ENCODE measurements around the gene PREX1. TPM values are rescaled to one million over a fixed set of nuclear protein-coding genes. Genes with fewer than 3 reads are reported as not detected.
A peak's percentile ranks its signal among the peaks of the same experiment; 100 is the strongest.

The PREX1 gene
- total RNA-seq, 1 experiment from 2014 or later: 34.3 TPM

DNA sequence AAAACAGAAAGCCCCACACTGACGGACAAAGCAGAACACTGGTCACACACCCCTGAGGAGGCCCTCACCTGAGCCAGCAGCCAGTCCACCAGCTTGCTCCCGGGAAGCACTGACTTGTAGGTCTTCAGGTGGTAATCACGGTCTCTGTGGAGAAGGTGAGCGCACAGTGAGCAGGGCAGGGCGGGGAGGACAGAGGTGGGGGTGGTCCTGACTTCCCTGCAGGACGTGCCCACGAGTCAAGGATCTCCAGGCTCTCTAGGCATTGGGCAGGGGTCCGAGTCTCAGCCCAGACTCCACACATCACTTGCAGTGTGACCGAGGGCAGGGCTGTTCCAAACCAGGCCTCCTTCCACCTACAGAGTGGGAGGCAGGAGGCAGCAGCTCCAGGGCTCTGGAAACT is 151.7 kb downstream of the PREX1 start:
- Histone ChIP-seq H3K4me1 (replicated peaks) (no peaks in the 10 kb centered on the region), H3K27me3 (replicated peaks) (no peaks in the 10 kb centered on the region), H3K36me3 (peaks cover 14% of the 10 kb centered on the region), H3K9me3 (replicated peaks) (no peaks in the 10 kb centered on the region), H3K4me3 (no peak overlapping the region), H3K27ac (no peak overlapping the region)
- DNase-seq (ENCODE audit: low read depth in 1 of 2, low spot score in 2 of 2): no peak

DNA sequence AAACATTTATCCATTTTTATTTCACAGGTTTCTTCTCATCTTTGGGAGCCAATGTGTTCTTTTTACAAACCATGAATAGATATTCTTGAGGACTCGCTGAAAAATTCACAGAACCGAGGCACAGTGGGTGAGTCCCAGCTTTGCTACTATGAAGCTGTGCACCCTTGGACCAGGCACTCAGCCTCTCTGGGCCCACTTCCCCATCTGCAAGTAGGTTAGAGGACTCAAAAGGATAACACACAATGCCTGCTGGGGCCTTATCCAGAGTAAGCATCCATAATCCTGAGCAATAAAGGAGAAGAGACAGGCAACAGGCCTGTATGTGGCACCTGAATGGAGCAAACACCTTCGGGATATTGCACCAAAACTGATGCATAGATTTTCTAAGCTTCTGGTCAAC is 153.3 kb downstream of the PREX1 start:
- DNase-seq (ENCODE audit: low read depth in 1 of 2, low spot score in 2 of 2): no peak
- H3K4me1 ChIP-seq (replicated peaks): no peaks in the 10 kb centered on the region
- H3K27ac ChIP-seq: no peak overlapping the region
- H3K36me3 ChIP-seq: peaks cover 10% of the 10 kb centered on the region
- H3K9me3 ChIP-seq (replicated peaks): no peaks in the 10 kb centered on the region
- no peaks in the 10 kb centered on the region for H3K27me3 ChIP-seq (replicated peaks)
- no peak overlapping the region for H3K4me3 ChIP-seq

GRCh38 chr20:48673507-48673906 is 154.3 kb downstream of the PREX1 start:
- DNase-seq (ENCODE audit: low read depth in 1 of 2, low spot score in 2 of 2): no peak
- Histone ChIP-seq H3K9me3 (replicated peaks) (no peaks in the 10 kb centered on the region), H3K36me3 (peaks cover under 1% of the 10 kb centered on the region), H3K4me3 (no peak overlapping the region), H3K27ac (no peak overlapping the region), H3K4me1 (replicated peaks) (peaks cover 4% of the 10 kb centered on the region), H3K27me3 (replicated peaks) (no peaks in the 10 kb centered on the region)

GRCh38 chr20:48672324-48672723 is 155.5 kb downstream of the PREX1 start:
- Histone ChIP-seq H3K27ac (no peak overlapping the region), H3K4me1 (replicated peaks) (peaks cover 13% of the 10 kb centered on the region), H3K4me3 (no peak overlapping the region), H3K9me3 (replicated peaks) (no peaks in the 10 kb centered on the region), H3K36me3 (peaks cover 3% of the 10 kb centered on the region), H3K27me3 (replicated peaks) (no peaks in the 10 kb centered on the region)
- no peak for DNase-seq (ENCODE audit: low read depth in 1 of 2, low spot score in 2 of 2)

DNA sequence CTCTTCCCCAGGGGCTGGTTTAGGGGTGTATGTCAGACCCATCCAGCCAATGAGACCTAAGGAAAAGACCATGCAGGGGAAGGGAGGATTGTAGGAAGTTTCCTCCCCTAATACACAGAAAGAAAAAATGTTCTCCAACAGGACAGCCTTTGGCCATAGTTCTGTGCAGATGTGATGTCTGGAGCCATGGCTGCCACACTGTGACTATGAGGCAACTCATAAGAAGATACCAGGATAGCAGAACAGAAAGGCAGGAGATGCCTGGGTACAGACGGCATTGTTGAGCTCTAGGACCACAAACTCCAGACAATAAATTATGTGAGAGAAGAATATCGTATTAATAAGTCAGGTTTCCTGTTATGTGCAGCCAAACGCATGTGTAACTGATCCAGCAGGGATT is 156.7 kb downstream of the PREX1 start:
- no peak for DNase-seq (ENCODE audit: low read depth in 1 of 2, low spot score in 2 of 2)
- H3K27me3 ChIP-seq (replicated peaks): no peaks in the 10 kb centered on the region
- no peak overlapping the region for H3K27ac ChIP-seq
- H3K4me3 ChIP-seq: no peak overlapping the region
- peaks cover 13% of the 10 kb centered on the region for H3K4me1 ChIP-seq (replicated peaks)
- peaks cover 3% of the 10 kb centered on the region for H3K36me3 ChIP-seq
- H3K9me3 ChIP-seq (replicated peaks): no peaks in the 10 kb centered on the region

DNA sequence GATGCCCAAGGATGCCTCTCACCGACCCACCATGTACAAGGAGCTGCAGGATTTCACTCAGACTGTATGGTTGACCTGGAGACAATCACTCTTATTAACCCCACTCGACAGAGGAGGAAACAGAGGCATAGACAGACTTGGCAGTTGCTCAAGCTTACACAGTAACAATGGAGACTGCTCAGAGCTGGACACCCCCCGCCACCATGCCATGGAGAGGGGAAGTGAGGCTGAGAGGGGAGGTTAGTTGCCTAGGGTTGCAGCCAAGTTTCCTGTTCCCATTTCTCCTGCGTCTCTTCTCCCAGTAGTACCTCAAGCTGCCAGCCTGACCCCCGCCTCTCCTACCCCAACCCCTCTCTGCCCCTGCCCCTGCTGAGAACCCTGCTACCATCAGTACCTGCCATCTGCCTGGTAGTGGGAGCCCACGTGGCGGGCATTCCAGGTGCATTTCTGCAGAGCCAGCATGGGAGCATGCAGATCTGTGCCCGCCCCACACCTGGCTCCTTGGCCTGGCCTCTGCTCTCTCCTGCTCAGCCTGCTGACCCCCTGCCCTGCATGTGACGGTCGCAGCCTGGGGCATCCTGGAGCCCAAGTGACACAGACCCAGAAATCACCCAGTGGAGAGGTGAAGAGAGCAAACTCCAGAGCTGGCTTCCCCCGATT is 157.7 kb downstream of the PREX1 start:
- H3K4me3 ChIP-seq: no peak overlapping the region
- H3K27ac ChIP-seq: no peak overlapping the region
- H3K9me3 ChIP-seq (replicated peaks): no peaks in the 10 kb centered on the region
- DNase-seq (ENCODE audit: low read depth in 1 of 2, low spot score in 2 of 2): no peak
- peaks cover 3% of the 10 kb centered on the region for H3K36me3 ChIP-seq
- H3K27me3 ChIP-seq (replicated peaks): no peaks in the 10 kb centered on the region
- peaks cover 13% of the 10 kb centered on the region for H3K4me1 ChIP-seq (replicated peaks)

- peak in 1 of 2 experiments; percentile 28 for DNase-seq (ENCODE audit: low read depth in 1 of 2, low spot score in 2 of 2)
- H3K4me1 ChIP-seq (replicated peaks): peaks cover 13% of the 10 kb centered on the region
- H3K27me3 ChIP-seq (replicated peaks): no peaks in the 10 kb centered on the region
- no peak overlapping the region for H3K27ac ChIP-seq
- H3K4me3 ChIP-seq: no peak overlapping the region
- H3K36me3 ChIP-seq: peaks cover 3% of the 10 kb centered on the region; the same call in 1 of the 2 replicates
- H3K9me3 ChIP-seq (replicated peaks): no peaks in the 10 kb centered on the region
Measured at GRCh38 chr20:48668451-48668946, 159.3 kb downstream of the PREX1 start.

- Histone ChIP-seq H3K4me3 (no peak overlapping the region), H3K4me1 (replicated peaks) (peaks cover 13% of the 10 kb centered on the region), H3K27ac (no peak overlapping the region), H3K27me3 (replicated peaks) (no peaks in the 10 kb centered on the region), H3K36me3 (peaks cover 3% of the 10 kb centered on the region; the same call in 1 of the 2 replicates), H3K9me3 (replicated peaks) (no peaks in the 10 kb centered on the region)
- DNase-seq (ENCODE audit: low read depth in 1 of 2, low spot score in 2 of 2): peak in 1 of 2 experiments; percentile 19
Measured at GRCh38 chr20:48667889-48668413, 159.8 kb downstream of the PREX1 start.

DNA sequence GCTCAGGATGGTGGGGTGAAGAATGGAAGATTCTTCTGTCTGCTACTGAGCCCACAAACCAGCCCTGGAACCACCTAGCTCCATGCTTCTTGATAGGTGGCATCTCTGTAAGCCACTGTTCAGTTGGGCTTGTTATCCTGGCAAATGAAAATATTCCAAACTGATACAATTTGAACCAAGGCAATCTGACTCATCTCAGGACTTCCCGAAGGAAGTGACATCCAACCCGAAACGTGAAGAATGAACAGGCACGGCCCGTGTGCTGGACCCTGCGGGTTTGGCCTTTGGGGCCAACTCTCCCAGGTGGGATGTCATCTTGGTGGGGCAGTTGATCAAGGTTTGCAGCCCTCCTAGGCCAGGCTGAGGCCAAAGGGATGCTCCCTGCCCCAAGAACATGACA is 160.3 kb downstream of the PREX1 start:
- Histone ChIP-seq H3K27ac (no peak overlapping the region), H3K4me1 (replicated peaks) (peaks cover 13% of the 10 kb centered on the region), H3K4me3 (no peak overlapping the region), H3K9me3 (replicated peaks) (no peaks in the 10 kb centered on the region), H3K36me3 (peaks cover 3% of the 10 kb centered on the region; the same call in 1 of the 2 replicates), H3K27me3 (replicated peaks) (no peaks in the 10 kb centered on the region)
- DNase-seq (ENCODE audit: low read depth in 1 of 2, low spot score in 2 of 2): no peak

GRCh38 chr20:48665785-48666184 is 162.0 kb downstream of the PREX1 start:
- no peak for DNase-seq (ENCODE audit: low read depth in 1 of 2, low spot score in 2 of 2)
- H3K27me3 ChIP-seq (replicated peaks): no peaks in the 10 kb centered on the region
- H3K36me3 ChIP-seq: peaks cover 3% of the 10 kb centered on the region; the same call in 1 of the 2 replicates
- no peak overlapping the region for H3K27ac ChIP-seq
- H3K9me3 ChIP-seq (replicated peaks): no peaks in the 10 kb centered on the region
- H3K4me3 ChIP-seq: no peak overlapping the region
- peaks cover 13% of the 10 kb centered on the region for H3K4me1 ChIP-seq (replicated peaks)

GRCh38 chr20:48662711-48663110 is 165.1 kb downstream of the PREX1 start:
- Histone ChIP-seq H3K4me3 (no peak overlapping the region), H3K9me3 (replicated peaks) (no peaks in the 10 kb centered on the region; the same call in 1 of the 2 replicates), H3K27ac (no peak overlapping the region), H3K27me3 (replicated peaks) (no peaks in the 10 kb centered on the region), H3K4me1 (replicated peaks) (peaks cover 1% of the 10 kb centered on the region), H3K36me3 (peaks cover 7% of the 10 kb centered on the region)
- no peak for DNase-seq (ENCODE audit: low read depth in 1 of 2, low spot score in 2 of 2)

- no peak for DNase-seq (ENCODE audit: low read depth in 1 of 2, low spot score in 2 of 2)
Measured at GRCh38 chr20:48661575-48662455, 166.0 kb downstream of the PREX1 start.

DNA sequence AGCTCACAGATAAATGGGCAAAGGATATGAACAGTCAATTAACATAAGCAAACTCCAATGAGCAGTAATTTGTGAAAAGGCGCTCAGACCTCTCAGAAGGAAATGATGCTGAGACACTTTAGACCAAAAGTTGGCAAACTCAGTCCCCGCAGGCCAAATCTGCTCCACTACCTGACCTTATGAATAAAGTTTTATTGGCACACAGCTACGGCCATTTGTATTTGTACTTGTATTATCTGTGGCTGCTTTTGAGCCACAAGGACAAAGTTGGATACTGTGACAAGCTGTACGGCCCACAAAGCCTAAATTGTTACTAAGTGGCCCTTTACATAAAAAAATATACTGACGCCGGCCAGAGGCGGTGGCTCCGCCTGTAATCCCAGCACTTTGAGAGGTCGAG is 167.0 kb downstream of the PREX1 start:
- Histone ChIP-seq H3K9me3 (replicated peaks) (no peaks in the 10 kb centered on the region; the same call in 1 of the 2 replicates), H3K4me3 (no peak overlapping the region), H3K27me3 (replicated peaks) (no peaks in the 10 kb centered on the region), H3K27ac (no peak overlapping the region), H3K36me3 (peaks cover 21% of the 10 kb centered on the region), H3K4me1 (replicated peaks) (no peaks in the 10 kb centered on the region)
- DNase-seq (ENCODE audit: low read depth in 1 of 2, low spot score in 2 of 2): no peak

More at GRCh38 chr20:48661575-48662455, 166.0 kb downstream of the PREX1 start:
- no peaks in the 10 kb centered on the region; the same call in 1 of the 2 replicates for H3K9me3 ChIP-seq (replicated peaks)
- H3K27ac ChIP-seq: no peak overlapping the region
- H3K36me3 ChIP-seq: peaks cover 15% of the 10 kb centered on the region
- no peaks in the 10 kb centered on the region for H3K27me3 ChIP-seq (replicated peaks)
- no peak overlapping the region for H3K4me3 ChIP-seq
- H3K4me1 ChIP-seq (replicated peaks): no peaks in the 10 kb centered on the region

- H3K4me3 ChIP-seq: no peak overlapping the region
- no peak for DNase-seq (ENCODE audit: low read depth in 1 of 2, low spot score in 2 of 2)
- H3K27me3 ChIP-seq (replicated peaks): no peaks in the 10 kb centered on the region
- peaks cover 26% of the 10 kb centered on the region for H3K36me3 ChIP-seq
- no peaks in the 10 kb centered on the region; the same call in 1 of the 2 replicates for H3K9me3 ChIP-seq (replicated peaks)
- no peak overlapping the region for H3K27ac ChIP-seq
- H3K4me1 ChIP-seq (replicated peaks): no peaks in the 10 kb centered on the region
Measured at GRCh38 chr20:48659858-48660257, 167.9 kb downstream of the PREX1 start.

All from SJSA1 (cell line).